ENCODE measurements around the gene NAT14.

Gene NAT14, protein sequence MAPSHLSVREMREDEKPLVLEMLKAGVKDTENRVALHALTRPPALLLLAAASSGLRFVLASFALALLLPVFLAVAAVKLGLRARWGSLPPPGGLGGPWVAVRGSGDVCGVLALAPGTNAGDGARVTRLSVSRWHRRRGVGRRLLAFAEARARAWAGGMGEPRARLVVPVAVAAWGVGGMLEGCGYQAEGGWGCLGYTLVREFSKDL

DNA sequence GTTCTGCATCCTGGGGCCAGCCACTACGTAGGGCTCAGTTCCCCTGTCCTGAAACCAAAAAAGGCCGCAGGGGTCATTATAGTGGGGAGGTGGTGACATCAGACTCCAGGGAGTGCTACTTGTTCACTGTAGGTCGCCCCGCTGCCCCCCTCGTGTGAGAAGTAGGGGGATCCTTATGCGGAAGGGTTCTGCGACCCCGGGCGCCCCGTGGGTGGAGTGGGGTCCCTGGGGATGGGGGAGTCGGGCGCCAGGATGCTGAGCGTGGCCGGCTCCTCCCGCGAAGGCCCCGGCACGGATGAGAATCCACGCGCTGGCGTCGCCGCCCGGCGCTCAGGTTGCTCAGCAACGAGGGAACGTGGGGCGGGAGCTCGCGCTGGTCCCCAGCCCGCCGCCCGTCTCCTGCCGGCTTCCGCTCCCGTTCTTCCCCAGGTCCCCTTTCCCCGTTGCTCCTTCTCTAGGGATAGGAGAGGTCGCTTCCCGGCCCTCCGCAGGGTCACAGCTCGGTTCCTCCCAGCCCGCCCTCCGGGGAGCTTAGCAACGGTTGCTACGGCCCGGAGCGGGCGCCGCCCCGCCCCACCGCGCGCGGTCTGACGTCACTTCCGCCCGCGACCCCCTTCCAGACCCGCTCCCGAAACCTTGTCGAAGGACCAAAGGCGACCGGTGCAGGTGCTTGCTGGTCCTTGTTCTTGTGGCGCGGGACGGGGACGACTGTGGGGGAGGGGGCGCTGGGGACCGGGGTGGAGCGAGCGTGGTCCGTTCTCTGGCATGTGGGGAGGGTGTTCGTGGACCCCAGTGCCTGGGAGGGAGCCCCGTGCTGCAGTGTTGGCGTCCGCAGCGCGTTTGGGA, at the start of gene NAT14:
Gene NAT14 (plus strand): TSS at position 596 of the 846 bp plus-strand sequence. CDS start 521 bp downstream, outside the sequence.
- ChIA-PET POLR2A (ENCODE audit: low non-redundant PET) (interaction anchor here (0.5 to 1.2 kb wide), 4 partner anchors 8 to 154 kb away, joined by 3 to 7 read pairs (median 4); partner anchors contain the start of gene ZNF628), CTCF (interaction anchor here (2.7 kb wide), 1 partner anchor 17 kb away, joined by 10 read pairs; no protein-coding TSS in a partner anchor)
- H3K27ac ChIP-seq, result peak within 1 kb of the TSS; percentile 99
- TF ChIP-seq, protein P1, sequence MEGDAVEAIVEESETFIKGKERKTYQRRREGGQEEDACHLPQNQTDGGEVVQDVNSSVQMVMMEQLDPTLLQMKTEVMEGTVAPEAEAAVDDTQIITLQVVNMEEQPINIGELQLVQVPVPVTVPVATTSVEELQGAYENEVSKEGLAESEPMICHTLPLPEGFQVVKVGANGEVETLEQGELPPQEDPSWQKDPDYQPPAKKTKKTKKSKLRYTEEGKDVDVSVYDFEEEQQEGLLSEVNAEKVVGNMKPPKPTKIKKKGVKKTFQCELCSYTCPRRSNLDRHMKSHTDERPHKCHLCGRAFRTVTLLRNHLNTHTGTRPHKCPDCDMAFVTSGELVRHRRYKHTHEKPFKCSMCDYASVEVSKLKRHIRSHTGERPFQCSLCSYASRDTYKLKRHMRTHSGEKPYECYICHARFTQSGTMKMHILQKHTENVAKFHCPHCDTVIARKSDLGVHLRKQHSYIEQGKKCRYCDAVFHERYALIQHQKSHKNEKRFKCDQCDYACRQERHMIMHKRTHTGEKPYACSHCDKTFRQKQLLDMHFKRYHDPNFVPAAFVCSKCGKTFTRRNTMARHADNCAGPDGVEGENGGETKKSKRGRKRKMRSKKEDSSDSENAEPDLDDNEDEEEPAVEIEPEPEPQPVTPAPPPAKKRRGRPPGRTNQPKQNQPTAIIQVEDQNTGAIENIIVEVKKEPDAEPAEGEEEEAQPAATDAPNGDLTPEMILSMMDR (conservative IDR thresholded peaks at IDR 0.05; ENCODE audit: low read depth), result no peak
- peak; percentile 72 for DNase-seq (ENCODE audit: low spot score)

DNA sequence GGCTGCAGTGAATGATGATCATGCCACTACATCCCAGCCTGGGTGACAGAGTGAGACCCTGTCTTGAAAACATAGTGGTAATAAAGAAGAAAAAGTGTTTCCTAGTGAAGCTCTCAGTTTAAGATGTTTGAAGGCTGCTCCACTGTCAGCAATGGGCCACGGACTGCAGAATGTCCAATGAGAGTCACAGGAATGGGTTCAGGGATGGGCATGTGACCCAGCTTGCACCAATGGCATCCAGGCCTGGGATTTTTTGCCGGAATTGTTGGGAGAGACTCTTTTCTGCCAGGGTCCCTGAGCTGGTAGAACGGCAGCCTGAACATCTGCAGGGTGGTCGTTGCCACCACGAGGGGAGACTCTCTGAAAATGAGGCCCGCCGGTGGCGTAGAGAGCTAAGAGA, 48.1 kb upstream of the NAT14 start:
- H3K27ac ChIP-seq, result no peak overlapping the region
- TF ChIP-seq, protein P1 (conservative IDR thresholded peaks at IDR 0.05; ENCODE audit: low read depth), result no peak
- CTCF ChIA-PET, result interaction anchor here (0.6 to 1.4 kb wide), 3 partner anchors 19 to 307 kb away, joined by 6 read pairs; no protein-coding TSS in a partner anchor
- no peak for DNase-seq (ENCODE audit: low spot score)
- POLR2A ChIA-PET (ENCODE audit: low non-redundant PET), result interaction anchor here (0.9 kb wide), 1 partner anchor 29 kb away, joined by 3 read pairs; the partner anchor contains the start of gene UBE2S

DNA sequence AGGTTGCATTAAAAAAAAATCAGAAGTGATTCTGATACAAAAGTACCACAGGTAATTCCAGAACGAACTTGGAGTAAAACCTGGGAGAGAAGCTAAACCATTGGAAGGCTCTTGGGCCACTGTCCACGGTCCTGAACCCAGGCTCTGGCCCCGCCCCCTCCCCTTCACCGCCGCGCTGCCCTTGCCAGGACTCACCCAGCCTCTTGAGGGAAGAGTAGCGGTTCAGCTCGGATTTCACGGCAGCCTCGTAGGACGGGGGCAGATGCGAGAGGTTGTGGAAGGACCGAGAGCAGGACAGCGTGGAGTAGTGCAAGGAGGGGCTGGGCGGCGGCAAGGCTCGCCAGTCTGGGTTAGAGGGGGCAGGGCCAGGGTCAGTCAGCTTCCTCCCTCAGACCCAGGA, 47.6 kb upstream of the NAT14 start:
- TF ChIP-seq, protein P1 (conservative IDR thresholded peaks at IDR 0.05; ENCODE audit: low read depth), result no peak
- peak; percentile 78 for DNase-seq (ENCODE audit: low spot score)
- H3K27ac ChIP-seq, result no peak overlapping the region
- ChIA-PET POLR2A (ENCODE audit: low non-redundant PET) (interaction anchor here (0.6 to 0.9 kb wide), 2 partner anchors 30 kb away, joined by 3 read pairs; partner anchors contain the start of gene UBE2S), CTCF (interaction anchor here (0.6 to 1.4 kb wide), 4 partner anchors 19 to 357 kb away, joined by 3 to 6 read pairs (median 6); no protein-coding TSS in a partner anchor)

DNA sequence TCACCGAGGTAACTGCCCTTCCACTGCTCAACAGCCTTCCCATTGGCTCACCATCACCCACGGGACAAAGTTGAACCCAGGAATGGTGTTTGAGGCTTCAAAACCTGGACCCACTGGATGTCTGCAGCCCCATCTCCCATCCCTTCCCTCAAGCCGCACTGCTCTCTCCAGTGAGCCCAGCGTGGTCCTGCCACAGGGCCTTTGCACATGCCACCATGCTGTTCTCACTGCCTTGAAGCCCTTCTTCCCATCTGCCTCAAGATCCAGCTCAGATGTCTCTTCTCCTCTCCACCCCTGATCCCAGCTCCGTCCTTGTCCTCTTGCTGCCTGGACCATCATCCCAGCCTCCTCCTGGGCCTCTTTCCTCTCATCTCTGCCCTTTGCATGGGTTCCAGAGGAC, 45.9 kb upstream of the NAT14 start:
- H3K27ac ChIP-seq, result no peak overlapping the region
- TF ChIP-seq, protein P1 (conservative IDR thresholded peaks at IDR 0.05; ENCODE audit: low read depth), result no peak
- DNase-seq (ENCODE audit: low spot score), result no peak
- POLR2A ChIA-PET (ENCODE audit: low non-redundant PET), result no interaction called here
- CTCF ChIA-PET, result interaction anchor here (0.6 kb wide), 1 partner anchor 138 kb away, joined by 3 read pairs; no protein-coding TSS in a partner anchor

DNA sequence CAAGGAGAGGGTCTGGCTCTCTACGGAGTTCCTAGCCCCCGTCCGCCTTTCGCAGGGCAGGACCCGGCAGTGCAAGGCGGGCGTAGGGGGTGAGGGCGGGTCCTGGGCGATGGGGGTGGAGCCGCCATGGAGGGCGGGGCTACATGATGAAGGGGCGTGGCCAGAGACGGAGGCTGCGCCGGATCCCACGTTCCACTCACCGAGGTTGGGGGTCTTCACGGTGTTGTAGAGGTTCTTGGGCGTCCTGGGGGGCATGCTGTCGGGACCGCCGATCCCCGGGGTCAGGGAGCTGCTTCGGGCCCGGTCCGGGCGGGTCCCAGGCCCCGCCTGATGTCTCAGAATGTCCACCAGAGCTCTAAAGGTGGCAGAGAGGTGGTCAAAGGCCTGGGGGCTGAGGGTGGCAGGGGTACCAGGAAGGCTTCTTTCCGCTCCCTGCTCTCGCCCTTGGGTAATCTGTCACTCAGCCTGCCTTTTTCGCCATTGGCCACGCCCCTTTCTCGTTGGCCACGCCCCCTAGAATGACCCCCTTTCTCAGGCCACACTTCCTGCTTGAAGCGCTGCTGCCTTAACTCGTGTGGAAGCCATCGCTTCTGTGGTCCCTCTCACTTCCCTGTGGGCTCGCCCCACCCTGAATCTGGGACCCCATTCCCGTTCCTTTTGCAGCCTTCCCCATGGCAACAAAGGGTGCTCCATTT, 44.4 kb upstream of the NAT14 start:
- DNase-seq (ENCODE audit: low spot score), result no peak
- POLR2A ChIA-PET (ENCODE audit: low non-redundant PET), result no interaction called here
- TF ChIP-seq, protein P1 (conservative IDR thresholded peaks at IDR 0.05; ENCODE audit: low read depth), result no peak
- CTCF ChIA-PET, result no interaction called here
- H3K27ac ChIP-seq, result no peak overlapping the region

DNA sequence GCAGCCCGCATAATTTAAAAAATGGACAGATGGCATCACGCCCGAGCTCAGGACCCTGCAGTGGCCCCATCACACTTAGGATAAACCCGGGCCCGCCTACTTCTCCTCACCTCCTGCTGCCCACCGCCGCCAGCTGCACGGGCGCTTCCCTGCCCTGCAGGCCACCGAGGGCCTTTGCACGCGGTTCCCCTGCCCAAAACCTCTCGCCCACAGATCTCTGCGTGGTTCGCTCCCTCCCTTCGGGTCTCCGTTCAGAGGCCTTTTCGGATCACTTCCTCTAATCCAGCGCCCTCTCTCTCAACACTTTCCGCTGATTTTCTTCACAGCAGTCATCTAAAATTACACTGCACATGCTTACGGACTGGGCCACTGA, 43.7 kb upstream of the NAT14 start:
- no peak for DNase-seq (ENCODE audit: low spot score)
- POLR2A ChIA-PET (ENCODE audit: low non-redundant PET), result no interaction called here
- TF ChIP-seq, protein P1 (conservative IDR thresholded peaks at IDR 0.05; ENCODE audit: low read depth), result no peak
- CTCF ChIA-PET, result interaction anchor here (0.6 kb wide), 1 partner anchor 46 kb away, joined by 3 read pairs; no protein-coding TSS in a partner anchor
- no peak overlapping the region for H3K27ac ChIP-seq

Data from RWPE1 (cell line).